ENCODE results near the gene TRPM7.

Gene TRPM7

GRCh38 chr15:50686469-50687301 is at the start of gene TRPM7:
TRPM7 (minus strand) TSS chr15:50686797; CDS start chr15:50686533, 264 bp downstream.
- H3K27ac ChIP-seq, result peak within 1 kb of the TSS; percentile 95
- TF ChIP-seq, protein P1, sequence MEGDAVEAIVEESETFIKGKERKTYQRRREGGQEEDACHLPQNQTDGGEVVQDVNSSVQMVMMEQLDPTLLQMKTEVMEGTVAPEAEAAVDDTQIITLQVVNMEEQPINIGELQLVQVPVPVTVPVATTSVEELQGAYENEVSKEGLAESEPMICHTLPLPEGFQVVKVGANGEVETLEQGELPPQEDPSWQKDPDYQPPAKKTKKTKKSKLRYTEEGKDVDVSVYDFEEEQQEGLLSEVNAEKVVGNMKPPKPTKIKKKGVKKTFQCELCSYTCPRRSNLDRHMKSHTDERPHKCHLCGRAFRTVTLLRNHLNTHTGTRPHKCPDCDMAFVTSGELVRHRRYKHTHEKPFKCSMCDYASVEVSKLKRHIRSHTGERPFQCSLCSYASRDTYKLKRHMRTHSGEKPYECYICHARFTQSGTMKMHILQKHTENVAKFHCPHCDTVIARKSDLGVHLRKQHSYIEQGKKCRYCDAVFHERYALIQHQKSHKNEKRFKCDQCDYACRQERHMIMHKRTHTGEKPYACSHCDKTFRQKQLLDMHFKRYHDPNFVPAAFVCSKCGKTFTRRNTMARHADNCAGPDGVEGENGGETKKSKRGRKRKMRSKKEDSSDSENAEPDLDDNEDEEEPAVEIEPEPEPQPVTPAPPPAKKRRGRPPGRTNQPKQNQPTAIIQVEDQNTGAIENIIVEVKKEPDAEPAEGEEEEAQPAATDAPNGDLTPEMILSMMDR (IDR thresholded peaks at IDR 0.05; ENCODE audit: low read depth, low read length, missing control alignments), result peak; percentile 37
- no peaks in the 10 kb centered on the region for H3K36me3 ChIP-seq (replicated peaks)
- H3K27me3 ChIP-seq (replicated peaks), result no peaks in the 10 kb centered on the region
- in situ Hi-C loops (cut with HindIII; ENCODE audit: low pct_ligation_motif_present, low sequenced_read_pairs), result no loop called here
- H3K4me3 ChIP-seq (ENCODE audit: low read depth, low read length), result peak within 1 kb of the TSS; percentile 95
- peak; percentile 68 for DNase-seq

DNA sequence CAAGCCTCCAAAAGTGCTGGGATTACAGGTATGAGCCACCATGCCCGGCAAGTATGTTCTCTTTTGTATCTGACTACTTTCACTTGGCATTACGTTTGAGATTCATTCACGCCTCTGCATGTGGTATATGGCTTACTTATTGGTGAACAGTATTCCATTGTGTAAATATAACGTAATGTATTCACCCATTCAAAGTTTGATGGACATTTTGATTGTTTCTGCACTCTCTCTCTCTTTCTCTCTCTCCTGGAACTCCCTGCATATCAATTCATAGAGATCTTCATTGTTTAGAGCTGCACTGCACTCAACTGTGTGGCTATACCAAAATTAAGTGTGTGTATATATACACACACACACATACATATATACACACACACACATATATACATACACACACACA is 48.6 kb upstream of the TRPM7 start:
- H3K27ac ChIP-seq, result no peak overlapping the region
- no peak overlapping the region for H3K4me3 ChIP-seq (ENCODE audit: low read depth, low read length)
- in situ Hi-C loops (cut with HindIII; ENCODE audit: low pct_ligation_motif_present, low sequenced_read_pairs), result no loop called here
- no peaks in the 10 kb centered on the region for H3K27me3 ChIP-seq (replicated peaks)
- H3K36me3 ChIP-seq (replicated peaks), result peaks cover 6% of the 10 kb centered on the region
- DNase-seq, result no peak
- TF ChIP-seq, protein P1 (IDR thresholded peaks at IDR 0.05; ENCODE audit: low read depth, low read length, missing control alignments), result no peak

DNA sequence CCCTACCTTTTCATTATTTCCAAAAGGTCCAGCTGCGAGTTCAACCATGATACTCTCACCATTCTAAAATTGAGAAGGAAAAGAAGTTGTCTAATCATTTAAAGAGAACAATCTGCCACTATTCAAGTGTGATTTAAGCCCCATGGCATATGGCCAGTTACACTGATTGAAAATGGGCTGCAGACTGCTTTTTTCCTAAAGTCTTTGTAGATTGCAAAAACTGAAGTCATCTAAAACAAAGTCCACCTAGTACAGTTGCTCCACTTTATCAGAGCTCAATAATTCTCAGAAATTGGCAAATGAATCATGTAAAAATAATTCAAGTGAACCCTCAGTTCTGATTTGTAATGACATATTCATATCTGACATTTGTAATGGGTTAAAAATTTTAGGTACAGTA is 39.7 kb upstream of the TRPM7 start:
- H3K27ac ChIP-seq, result no peak overlapping the region
- no peak for DNase-seq
- no peaks in the 10 kb centered on the region for H3K27me3 ChIP-seq (replicated peaks)
- H3K36me3 ChIP-seq (replicated peaks), result peaks cover 10% of the 10 kb centered on the region
- in situ Hi-C loops (cut with HindIII; ENCODE audit: low pct_ligation_motif_present, low sequenced_read_pairs), result no loop called here
- H3K4me3 ChIP-seq (ENCODE audit: low read depth, low read length), result no peak overlapping the region
- TF ChIP-seq, protein P1 (IDR thresholded peaks at IDR 0.05; ENCODE audit: low read depth, low read length, missing control alignments), result no peak

GRCh38 chr15:50718700-50719125 is 32.1 kb upstream of the TRPM7 start:
- Histone ChIP-seq H3K4me3 (ENCODE audit: low read depth, low read length) (no peak overlapping the region), H3K36me3 (replicated peaks) (peaks cover 6% of the 10 kb centered on the region), H3K27me3 (replicated peaks) (no peaks in the 10 kb centered on the region), H3K27ac (no peak overlapping the region)
- TF ChIP-seq, protein P1 (IDR thresholded peaks at IDR 0.05; ENCODE audit: low read depth, low read length, missing control alignments), result no peak
- in situ Hi-C loops (cut with HindIII; ENCODE audit: low pct_ligation_motif_present, low sequenced_read_pairs), result no loop called here
- DNase-seq, result no peak

DNA sequence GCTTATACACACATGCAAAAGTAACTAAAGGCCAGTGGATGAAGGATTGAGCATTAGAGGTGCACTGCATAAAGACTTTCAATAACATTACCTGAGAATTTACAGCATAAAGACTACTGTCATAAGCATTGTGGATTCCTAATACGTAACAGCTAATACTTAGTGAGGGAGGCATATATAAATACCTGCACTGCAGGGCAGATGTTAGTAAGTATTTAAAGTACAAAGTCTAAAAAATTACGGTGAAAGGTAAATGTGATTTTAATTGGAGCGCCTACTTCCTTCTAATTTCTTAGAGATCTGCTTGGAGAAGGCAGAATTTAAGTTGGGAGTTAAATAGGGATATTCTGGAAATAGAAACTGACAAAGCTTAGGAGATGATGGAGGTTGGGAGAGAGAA is 25.4 kb upstream of the TRPM7 start:
- in situ Hi-C loops (cut with HindIII; ENCODE audit: low pct_ligation_motif_present, low sequenced_read_pairs), result no loop called here
- TF ChIP-seq, protein P1 (IDR thresholded peaks at IDR 0.05; ENCODE audit: low read depth, low read length, missing control alignments), result no peak
- no peak overlapping the region for H3K4me3 ChIP-seq (ENCODE audit: low read depth, low read length)
- DNase-seq, result no peak
- no peak overlapping the region for H3K27ac ChIP-seq
- no peaks in the 10 kb centered on the region for H3K27me3 ChIP-seq (replicated peaks)
- no peaks in the 10 kb centered on the region for H3K36me3 ChIP-seq (replicated peaks)

Data from brain microvascular endothelial cell (primary cell).